Measurements from ENCODE around the gene TPP2.

TPP2 gene

DNA sequence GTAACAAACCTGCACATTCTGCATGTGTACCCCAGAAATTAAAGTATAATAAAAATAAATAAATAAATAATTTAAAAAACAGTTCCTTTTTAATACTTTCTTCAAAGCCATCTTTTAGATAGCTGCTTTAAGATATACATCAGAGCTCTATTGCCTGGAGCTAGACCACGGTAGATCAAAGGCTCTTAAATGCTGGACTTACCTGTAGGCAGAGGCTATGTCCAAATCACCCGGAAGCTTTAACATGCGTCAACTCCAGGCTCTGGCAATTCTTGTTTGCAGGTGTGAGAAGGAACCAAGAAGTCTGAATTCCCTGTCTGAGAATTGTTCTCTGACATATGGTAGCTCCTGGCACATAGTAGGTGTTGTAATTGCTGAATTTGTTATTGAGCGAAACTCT lies 99.7 kb downstream of the TPP2 start:
- no peak for DNase-seq

DNA sequence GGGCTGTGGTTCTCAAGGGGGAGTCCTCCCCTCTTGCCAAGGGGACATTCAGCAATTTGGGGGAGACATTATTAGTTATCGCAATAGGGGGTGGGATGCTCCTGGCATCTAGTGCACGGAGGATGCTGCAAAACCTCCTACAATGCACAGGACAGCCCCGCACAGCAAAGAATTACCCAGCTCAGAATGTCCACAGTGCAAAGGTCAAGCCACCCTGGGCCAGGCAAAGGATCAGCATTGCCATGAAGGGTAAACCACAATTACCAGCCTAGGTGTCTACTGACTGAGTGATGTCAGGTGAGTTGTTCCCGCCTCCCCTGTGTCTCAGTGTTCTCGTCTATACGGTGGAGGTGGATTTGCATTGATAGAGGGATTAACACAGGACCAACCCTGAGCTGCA lies 100.5 kb downstream of the TPP2 start:
- DNase-seq: no peak

DNA sequence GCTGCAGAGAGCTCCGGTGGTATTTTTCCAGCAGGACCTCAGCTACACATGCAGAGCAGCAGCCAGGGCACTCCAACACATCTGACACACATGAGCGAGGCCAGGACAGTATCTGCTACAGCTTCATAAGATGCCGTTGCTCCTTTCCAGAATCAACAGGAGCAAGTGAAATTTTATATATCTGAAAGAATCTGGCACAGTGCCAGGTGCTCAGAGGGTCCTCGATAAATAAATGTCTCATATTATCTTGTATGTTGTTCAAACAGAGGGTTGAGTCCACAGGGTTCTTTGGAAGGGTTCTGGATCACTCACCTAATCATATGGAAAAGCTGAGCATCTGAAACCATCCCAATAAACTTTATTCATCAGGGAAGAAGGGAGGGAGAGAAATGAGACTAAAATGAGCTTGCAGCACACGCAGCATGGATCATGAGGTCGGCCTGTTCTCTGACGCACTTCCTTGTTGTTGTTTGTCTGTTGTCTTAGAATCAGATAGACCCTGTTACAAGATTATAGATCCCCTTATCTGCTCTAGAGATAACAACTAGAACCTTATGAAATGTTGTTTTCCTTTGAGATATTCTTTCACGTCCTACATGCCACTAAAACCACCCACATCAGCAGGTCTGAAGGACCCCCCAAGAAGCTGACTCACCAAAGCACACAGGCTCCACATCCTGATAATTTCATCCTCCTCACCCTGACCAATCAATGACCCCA lies 101.3 kb downstream of the TPP2 start:
- DNase-seq: no peak

GRCh38 chr13:102698649-102698980 lies 101.8 kb downstream of the TPP2 start:
- DNase-seq: no peak

DNA sequence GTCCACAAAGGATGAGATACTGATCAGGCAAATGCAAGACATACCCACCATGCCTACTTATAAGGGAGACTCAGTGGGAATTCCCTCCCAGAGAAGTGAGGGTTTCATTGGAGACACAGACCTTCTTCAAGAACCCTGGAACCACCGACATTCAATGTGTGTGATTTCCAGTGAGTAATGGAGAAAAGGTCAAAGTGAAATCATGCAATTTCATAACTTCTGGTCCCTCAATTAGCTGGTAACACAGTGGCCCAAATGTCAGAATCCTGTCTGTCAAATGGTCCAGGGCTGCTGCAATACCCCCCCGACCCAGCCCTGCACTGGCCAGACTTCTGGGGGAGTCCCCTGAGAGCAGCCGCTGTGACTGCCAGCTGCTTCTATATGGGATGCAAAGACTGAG lies 102.7 kb downstream of the TPP2 start:
- DNase-seq: no peak

GRCh38 chr13:102700088-102701031 lies 103.6 kb downstream of the TPP2 start:
- no peak for DNase-seq

DNA sequence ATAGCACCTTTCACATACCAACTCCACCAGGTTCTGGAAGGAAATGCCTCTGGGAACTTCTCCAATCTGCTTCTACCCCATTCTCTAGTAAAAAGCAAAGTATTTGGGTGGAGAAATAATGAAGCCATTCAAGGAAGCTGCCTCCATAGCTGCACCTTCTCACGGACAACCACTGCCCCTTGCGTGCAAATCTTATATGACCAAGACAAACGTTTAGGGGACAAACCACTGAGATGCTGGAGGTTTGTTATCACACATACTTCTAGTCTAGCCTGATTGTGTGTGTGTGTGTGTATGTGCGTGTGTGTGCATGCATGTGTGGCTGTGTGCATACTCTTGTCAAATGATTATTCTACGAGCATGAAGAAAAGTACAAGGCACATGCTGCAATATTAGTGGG lies 104.5 kb downstream of the TPP2 start:
- no peak for DNase-seq

GRCh38 chr13:102702965-102703725 lies 106.4 kb downstream of the TPP2 start:
- no peak for DNase-seq

- DNase-seq: no peak
Measured at GRCh38 chr13:102703726-102704035, 106.9 kb downstream of the TPP2 start.

- DNase-seq: no peak
Measured at GRCh38 chr13:102704238-102705058, 107.7 kb downstream of the TPP2 start.

- DNase-seq: no peak
Measured at GRCh38 chr13:102707467-102707866, 110.7 kb downstream of the TPP2 start.

DNA sequence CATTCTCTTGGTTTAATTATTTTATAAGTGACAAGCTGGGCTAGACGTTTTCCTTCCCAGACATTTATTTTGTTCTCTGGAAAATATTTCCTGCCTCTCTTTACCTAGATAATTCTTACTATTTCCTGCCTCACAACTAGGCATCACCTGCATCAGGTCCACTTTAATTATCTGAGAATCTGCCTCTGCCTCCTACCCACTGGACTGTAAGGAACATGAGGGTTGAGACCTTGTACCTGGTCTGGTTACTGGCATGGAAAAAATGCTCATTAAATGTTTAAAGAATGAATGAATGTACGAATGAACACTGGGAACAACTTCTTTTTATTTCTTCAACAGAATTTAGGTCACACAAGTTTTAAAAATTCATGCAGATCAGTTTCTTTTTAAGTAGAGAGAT lies 111.4 kb downstream of the TPP2 start:
- DNase-seq: no peak

- DNase-seq: no peak
Measured at GRCh38 chr13:102708991-102709390, 112.2 kb downstream of the TPP2 start.

- DNase-seq: no peak
Measured at GRCh38 chr13:102709536-102709935, 112.8 kb downstream of the TPP2 start.

DNA sequence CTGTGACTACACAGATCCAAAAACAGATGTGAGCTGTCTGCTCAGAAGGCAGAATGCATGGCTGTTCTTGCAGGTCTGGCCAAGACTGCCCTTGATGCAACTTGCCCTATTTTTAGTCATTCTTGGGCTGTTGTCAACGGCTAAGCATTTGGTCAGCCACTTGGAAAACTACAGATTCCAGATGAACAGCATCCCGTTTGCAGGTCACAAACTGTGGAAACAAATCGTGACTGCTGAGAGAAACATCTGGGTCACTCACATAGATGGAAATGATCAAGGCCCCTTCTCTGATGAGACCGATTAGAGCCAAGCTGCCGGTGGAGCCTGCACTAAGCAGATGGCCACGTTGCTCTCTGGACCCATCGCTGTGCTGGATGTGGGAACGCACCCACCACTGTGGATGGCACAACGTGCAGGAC lies 113.5 kb downstream of the TPP2 start:
- DNase-seq: no peak

DNA sequence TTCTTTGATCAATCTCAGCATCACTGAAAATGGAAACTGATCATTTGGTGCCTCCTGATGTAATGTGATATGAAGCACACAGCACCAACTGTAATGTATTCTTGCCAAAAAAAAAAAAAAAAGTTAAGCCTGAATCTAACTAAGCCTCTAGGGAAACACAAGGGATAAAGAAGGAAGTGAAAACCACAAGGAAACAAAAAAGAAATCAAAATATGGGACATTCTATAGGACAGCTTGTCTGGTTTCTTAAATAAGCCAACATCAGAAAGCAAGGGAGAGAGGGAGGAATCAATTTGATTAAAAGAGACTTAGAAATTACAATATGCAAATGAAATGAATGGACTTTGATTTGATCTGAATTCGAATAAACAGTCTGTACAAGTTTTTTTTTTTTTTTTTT lies 118.7 kb downstream of the TPP2 start:
- no peak for DNase-seq

DNA sequence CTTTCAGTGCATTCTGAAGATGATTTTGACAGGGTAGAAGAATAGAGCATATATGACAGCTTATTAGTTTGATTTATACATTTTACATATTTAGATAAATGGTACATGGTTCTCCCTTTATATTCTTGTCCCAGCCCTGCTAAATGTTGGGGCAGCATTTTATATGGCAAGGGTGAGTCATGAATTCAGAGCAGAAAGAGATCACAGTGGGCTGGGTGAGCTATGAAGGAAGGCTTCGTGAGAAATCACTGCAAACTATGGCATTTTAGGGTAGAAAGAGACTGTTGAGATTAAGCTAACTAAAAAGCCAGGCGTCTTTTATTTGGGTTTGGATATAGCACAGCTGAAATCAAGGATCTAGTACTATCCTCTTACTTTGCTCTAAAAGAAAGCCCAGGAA lies 122.0 kb downstream of the TPP2 start:
- no peak for DNase-seq

- DNase-seq: no peak
Measured at GRCh38 chr13:102721800-102722231, 125.0 kb downstream of the TPP2 start.

- DNase-seq: no peak
Measured at GRCh38 chr13:102724923-102725322, 128.1 kb downstream of the TPP2 start.

- no peak for DNase-seq
Measured at GRCh38 chr13:102726430-102726829, 129.6 kb downstream of the TPP2 start.

Measured in stimulated activated naive CD4-positive, alpha-beta T cell treated with Interleukin-2 at 50 U/mL for 16 hours (primary cell).